IPS-18c (cell line): Measurements from ENCODE around the gene ZNF823.
"Not testable (repeated sequence)": the region's sequence is repeated elsewhere in the genome, so short reads cannot be mapped to it uniquely, and the experiment has no call there.

Experiments used
- H3K4me3 ChIP-seq: 2 replicates; pipeline ENCODE4 v1.7.0; 2013; ENCODE audit warnings: low read depth, mild to moderate bottlenecking, low read length, moderate library complexity; ENCODE audit not compliant: insufficient read depth
- H3K9me3 ChIP-seq: one replicate; pipeline ENCODE4 v1.6.1; 2013; ENCODE audit warnings: mild to moderate bottlenecking, low read length, moderate library complexity; ENCODE audit not compliant: control insufficient read depth, insufficient read depth

ZNF823 gene

DNA sequence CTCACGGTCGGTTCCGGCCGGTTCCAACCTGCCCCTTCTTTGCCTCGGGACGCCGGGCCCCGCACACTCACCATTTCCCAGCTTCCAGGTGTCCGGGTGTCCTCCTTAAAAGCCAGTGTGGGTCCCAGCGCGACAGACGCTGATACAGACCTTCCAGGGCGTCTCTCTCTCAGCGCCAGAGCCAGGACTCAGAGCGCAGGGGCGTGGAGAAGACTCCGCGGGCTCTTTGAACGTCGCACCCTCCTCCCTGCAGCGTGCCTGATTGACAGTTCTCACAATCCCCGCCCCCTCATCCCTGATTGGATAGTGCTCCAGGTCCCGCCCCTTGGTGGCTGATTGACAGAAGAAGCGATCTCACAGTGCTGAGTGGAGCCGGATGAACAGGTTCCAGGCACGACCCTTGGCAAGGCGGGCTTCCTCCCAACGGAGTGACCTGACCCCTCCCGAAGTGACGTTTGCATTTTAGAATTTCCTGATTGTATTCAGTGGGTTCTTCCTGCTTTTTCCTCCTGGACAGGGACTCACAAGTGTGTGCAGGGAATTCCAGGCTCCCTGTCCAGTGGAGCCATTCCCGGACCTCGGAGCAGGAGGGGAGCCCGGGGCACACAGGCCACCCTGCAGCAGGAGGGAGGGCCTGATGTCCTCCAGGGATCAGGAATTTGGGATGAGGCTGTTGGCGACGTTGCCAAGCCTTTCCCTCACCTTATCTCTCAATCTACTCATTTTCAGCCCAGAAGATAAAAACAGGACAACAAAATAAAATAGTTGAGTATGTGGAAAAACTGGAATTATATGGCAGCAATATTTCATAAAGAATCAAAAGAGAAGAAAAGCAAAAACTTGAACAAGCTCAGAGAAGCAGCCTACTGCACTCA is at the start of gene ZNF823:
ZNF823 (minus strand) TSS at position 201 of the 875 bp plus-strand sequence; CDS start at position 74, 127 bp downstream.
- peaks cover 2% of the 10 kb centered on the region for H3K9me3 ChIP-seq
- H3K4me3 ChIP-seq: peak within 1 kb of the TSS; percentile 91

DNA sequence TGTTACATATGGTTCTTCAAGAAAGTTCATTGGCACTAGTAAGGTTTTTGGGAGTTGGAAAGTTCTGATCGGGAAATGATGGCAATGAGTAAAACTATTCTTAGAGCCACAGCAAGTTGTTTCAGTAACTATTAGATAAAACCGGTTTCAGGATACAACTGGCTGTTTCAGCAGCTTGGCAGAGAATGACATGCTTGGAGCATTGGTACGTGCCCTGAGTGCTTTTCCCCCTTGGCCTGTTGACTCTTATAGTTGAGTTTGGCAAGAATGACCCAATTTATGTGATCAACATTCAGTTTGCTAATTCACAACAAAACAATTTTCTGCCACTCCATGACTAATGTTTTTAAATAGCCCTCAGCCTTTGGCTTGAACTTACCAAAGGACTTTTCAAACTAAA is 48.8 kb upstream of the ZNF823 start:
- Histone ChIP-seq H3K9me3 (no peaks in the 10 kb centered on the region), H3K4me3 (no peak overlapping the region)

DNA sequence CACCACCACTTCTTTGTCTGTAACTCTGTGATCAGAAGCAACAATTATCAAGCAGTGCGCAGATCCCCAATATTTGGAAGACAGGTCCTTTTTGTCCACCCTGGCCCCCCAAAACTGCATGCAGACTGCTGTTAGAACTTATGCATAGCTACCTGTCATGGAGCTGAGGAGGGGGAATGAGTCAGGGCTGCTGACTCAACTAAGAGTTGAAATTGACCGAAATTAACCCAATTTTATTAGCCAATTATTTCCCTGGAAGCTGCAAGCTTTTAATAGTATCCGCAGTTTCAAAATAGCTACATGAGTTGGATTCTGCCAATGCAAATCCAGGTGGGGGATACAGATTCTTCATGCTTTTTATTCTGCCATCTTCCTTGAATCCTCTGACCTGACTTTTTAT is 45.6 kb upstream of the ZNF823 start:
- no peak overlapping the region for H3K4me3 ChIP-seq
- H3K9me3 ChIP-seq: peaks cover 14% of the 10 kb centered on the region

DNA sequence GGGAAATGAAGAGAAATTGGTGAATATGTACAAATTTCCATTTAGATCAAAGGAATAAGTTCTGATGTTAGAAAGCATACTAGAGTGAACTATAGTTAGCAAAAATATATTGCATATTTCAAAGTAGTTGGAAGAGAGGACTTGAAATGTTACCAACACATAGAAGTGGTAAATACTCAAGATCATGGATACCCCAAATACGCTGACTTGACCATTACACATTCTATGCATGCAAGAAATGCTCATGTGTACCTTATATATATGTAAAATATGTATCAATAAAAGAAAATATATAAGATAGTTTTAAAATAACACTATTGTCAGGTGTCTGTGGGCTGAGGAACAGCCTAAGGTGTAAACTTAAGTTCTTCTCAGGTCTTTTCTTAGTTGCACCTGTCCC is 45.0 kb upstream of the ZNF823 start:
- Histone ChIP-seq H3K4me3 (no peak overlapping the region), H3K9me3 (peaks cover 18% of the 10 kb centered on the region)

GRCh38 chr19:11781295-11782057 is 42.7 kb upstream of the ZNF823 start:
- peaks cover 18% of the 10 kb centered on the region for H3K9me3 ChIP-seq
- no peak overlapping the region for H3K4me3 ChIP-seq

GRCh38 chr19:11780431-11781020 is 41.8 kb upstream of the ZNF823 start:
- Histone ChIP-seq H3K4me3 (no peak overlapping the region), H3K9me3 (peaks cover 20% of the 10 kb centered on the region)

GRCh38 chr19:11776669-11777068 is 37.9 kb upstream of the ZNF823 start:
- H3K9me3 ChIP-seq: peaks cover 27% of the 10 kb centered on the region
- H3K4me3 ChIP-seq: not testable (repeated sequence)

DNA sequence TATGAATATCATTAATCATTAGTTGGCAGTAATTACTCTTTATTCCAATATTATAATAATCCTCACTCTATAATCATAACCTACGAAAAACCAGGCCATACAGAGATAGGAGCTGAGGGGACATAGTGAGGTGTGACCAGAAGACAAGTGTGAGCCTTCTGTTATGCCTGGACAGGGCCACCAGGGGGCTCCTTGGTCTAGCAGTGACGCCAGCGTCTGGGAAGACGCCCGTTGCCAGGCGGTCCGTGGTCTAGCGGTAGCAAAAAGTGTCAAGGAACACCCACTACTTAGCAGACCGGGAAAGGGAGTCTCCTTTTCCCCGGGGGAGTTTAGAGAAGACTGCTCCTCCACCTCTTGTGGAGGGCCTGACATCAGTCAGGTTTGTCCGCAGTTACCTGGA is 32.8 kb upstream of the ZNF823 start:
- not testable (repeated sequence) for H3K4me3 ChIP-seq
- H3K9me3 ChIP-seq: peaks cover 11% of the 10 kb centered on the region

DNA sequence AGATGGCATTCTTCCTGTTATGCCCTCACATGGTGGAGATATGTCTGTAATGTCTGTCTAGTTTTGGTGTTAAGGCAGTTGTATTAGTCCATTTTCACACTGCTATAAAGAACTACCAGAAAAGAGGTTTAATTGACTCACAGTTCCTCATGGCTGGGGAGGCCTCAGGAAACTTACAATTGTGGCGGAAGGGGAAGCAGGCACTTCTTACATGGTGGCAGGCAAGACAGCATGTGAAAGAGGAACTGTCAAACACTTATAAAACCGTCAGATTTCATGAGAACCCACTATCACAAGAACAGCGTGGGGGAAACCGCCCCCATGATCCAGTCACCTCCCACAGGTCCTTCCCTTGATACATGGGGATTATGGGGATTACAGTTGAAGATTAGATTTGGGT is 31.2 kb upstream of the ZNF823 start:
- no peak overlapping the region for H3K4me3 ChIP-seq
- H3K9me3 ChIP-seq: peaks cover 6% of the 10 kb centered on the region

DNA sequence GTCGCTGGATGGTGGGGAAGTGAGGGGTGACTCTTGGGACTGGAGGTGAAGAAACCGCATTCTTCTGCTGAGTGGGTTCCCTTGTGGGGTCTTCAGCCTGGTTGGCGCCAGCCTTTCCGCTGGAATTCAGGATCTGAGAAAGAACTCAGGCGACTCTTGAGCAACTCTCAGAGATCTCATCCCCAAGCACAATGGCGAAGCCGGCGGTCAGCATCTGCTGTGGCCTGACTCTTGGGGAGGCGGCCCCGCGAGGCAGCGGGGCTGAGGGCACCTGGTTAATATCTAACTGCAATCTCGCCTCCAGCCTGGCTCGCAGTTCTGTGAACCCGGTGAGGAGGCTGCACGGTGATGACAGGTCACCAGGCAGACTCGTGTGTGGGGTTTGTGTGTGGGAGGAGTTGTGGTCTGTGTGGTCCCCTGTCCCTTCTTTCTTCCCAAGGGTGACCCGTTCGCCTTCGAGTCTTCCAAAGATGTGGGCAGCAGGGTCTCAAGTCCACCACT is 28.9 kb upstream of the ZNF823 start:
- H3K9me3 ChIP-seq: peaks cover 6% of the 10 kb centered on the region
- peak overlapping the region; percentile 82 for H3K4me3 ChIP-seq

- peaks cover 2% of the 10 kb centered on the region for H3K9me3 ChIP-seq
Measured at GRCh38 chr19:11766597-11767591, 28.1 kb upstream of the ZNF823 start, which contains the start of gene ZNF441. Gene ZNF441 (plus strand): TSS chr19:11767000. CDS start chr19:11767194, 194 bp downstream.

DNA sequence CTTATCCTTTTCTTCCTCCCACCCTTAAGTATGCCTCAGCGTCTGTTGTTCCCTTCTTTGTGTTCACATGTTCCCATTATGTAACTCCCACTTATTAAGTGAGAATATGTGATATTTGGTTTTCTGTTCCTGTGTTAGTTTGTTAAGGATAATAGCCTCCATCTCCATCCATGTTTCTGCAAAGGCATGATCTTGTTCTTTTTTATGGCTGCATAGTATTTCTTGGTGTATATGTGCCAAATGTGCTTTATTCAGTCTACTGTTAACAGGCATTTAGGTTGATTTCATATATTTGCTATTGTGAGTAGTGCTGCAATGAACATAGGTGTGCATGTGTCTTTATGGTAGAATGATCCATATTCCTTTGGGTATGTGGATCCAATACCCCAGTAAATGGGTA is 24.9 kb upstream of the ZNF823 start:
- H3K4me3 ChIP-seq: no peak overlapping the region
- H3K9me3 ChIP-seq: peaks cover 2% of the 10 kb centered on the region

More at GRCh38 chr19:11766597-11767591, 28.1 kb upstream of the ZNF823 start, which contains the start of gene ZNF441:
- peak within 1 kb of the TSS; percentile 82 for H3K4me3 ChIP-seq

GRCh38 chr19:11763117-11763516 is 24.4 kb upstream of the ZNF823 start:
- H3K4me3 ChIP-seq: no peak overlapping the region

GRCh38 chr19:11759805-11760204 is 21.1 kb upstream of the ZNF823 start:
- H3K9me3 ChIP-seq: no peaks in the 10 kb centered on the region
- no peak overlapping the region for H3K4me3 ChIP-seq

More at GRCh38 chr19:11763117-11763516, 24.4 kb upstream of the ZNF823 start:
- H3K9me3 ChIP-seq: peaks cover 2% of the 10 kb centered on the region

GRCh38 chr19:11756965-11757364 is 18.2 kb upstream of the ZNF823 start:
- H3K9me3 ChIP-seq: peaks cover 2% of the 10 kb centered on the region
- no peak overlapping the region for H3K4me3 ChIP-seq

DNA sequence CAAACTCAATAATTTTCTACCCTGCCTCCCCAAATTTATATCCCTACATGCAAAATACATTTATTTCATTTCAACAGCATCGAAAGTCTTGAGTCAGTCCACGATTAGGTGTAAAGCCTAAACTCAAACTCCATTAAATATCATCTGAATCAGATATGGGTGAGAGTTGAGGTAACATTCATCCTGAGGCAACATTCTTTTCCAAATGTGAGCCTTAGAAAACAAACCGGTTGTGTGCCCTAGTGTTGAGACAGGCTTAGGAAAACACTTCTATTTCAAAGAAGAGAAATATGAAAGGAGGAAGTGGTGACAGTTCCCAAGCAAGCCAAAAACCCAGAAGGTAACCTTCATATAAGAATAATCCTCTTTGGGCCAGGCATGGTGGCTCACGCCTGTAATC is 15.9 kb upstream of the ZNF823 start:
- Histone ChIP-seq H3K4me3 (no peak overlapping the region), H3K9me3 (peaks cover 2% of the 10 kb centered on the region)
